HG03457 (cell line): ENCODE measurements around the gene EHD3.

Experiments
- ATAC-seq: cut with Tn5 transposase; IDR thresholded peaks from one replicate; pipeline ENCODE4 v1.9.1; 2021; ENCODE audit warnings: moderate number of reproducible peaks; ENCODE audit not compliant: unreplicated experiment

The EHD3 gene

DNA sequence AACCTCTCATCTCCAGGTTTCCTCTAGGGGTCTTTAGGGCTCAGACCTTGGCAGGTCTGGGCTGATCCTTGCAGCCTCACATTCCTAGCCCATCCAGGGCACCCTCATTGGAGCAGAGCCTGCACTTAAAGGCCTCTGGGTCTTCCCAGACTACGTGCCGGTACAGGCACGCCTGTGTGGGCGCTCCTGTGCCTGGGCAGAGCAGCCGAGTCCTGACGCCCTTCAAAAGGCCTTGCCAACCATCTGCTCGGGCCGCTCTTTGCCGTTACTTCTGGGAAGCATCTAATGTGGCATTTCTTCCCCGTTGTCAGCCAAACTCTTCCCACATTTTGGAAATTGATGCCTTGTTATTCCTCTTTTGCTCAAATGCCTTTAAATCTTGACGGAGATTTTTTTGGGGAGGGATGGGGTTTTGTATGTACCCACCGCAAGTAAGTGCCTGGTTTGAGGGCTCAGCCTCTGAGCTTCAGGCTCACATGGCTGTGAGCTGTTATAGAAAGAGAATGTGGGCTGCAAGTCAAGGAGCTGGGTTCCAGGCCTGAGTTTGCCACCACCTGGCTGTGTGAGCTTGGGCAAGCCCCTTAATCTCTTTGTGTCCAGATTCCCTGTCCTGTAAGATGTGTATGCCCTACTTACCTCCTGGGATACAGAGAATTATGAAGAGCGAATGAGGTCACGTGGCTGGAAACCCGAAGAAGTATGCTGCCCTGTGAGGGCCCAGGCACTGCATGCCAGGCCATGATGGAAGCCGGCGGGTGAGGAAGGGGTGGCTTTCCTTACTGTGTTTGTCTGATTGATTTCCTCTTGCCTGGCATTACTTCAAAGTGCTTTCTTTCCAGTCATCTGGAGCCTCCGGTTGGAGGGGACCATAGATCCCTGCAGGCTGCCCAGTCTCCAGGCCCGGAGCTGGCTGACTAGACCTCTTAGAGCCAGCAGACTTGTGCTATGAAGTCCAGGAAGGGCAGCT lies 20.6 kb downstream of the EHD3 start:
- ATAC-seq = no peak

- peak; percentile 68 for ATAC-seq
Measured at GRCh38 chr2:31255911-31256571, 22.1 kb downstream of the EHD3 start.

GRCh38 chr2:31256611-31257382 lies 22.8 kb downstream of the EHD3 start:
- ATAC-seq = no peak

- ATAC-seq = no peak
Measured at GRCh38 chr2:31258351-31258750, 24.4 kb downstream of the EHD3 start.

DNA sequence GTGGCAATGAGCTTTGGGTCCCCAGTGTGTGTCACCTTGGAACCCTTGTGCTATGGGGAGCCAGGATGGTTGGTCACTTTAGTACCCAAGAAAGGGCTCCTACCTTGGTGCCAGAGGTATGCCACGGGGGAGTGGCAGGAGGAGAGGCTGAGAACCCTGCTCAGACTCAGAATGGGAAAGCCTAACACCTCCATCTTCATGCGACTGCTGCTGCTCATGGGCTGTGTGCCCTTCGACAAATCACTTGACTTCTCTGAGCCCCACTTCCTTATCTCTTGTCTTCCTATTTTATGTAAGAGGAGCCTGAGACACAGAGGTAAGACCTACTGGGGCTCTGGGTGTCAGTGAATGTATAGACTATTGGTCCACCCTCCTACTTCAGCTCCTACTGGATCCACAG lies 25.1 kb downstream of the EHD3 start:
- no peak for ATAC-seq

GRCh38 chr2:31260870-31261269 lies 26.9 kb downstream of the EHD3 start:
- no peak for ATAC-seq

DNA sequence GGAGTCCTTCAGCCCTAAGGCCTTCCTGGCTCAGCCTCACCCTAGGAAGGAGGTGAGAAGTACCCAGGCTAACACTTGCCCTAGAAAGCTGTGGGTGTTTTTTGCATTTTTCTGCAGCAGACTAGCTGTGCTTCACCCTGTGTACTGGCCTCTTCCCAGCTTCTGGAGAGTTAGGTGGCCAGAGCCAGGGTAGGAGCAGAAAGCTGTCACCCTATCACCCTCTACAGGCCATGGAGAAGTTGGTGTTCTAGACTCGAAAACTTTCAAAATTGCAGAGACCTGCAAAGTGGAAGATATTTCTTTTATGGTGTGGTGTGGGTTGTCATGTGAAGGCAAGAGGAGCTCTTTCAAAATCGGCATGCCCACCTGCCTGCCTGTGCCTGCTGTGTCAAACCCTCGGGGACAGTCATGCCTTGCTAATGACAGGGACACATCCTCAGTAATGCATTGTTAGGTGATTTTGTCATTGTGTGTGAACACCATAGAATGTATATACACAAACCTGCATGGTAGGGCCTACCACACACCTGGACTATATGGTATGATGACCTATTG lies 29.8 kb downstream of the EHD3 start:
- ATAC-seq = no peak

GRCh38 chr2:31265234-31265633 lies 31.3 kb downstream of the EHD3 start:
- ATAC-seq = no peak

- no peak for ATAC-seq
Measured at GRCh38 chr2:31266804-31267203, 32.9 kb downstream of the EHD3 start.

GRCh38 chr2:31267437-31268120 lies 33.6 kb downstream of the EHD3 start:
- ATAC-seq = no peak

- no peak for ATAC-seq
Measured at GRCh38 chr2:31268344-31268743, 34.4 kb downstream of the EHD3 start.

DNA sequence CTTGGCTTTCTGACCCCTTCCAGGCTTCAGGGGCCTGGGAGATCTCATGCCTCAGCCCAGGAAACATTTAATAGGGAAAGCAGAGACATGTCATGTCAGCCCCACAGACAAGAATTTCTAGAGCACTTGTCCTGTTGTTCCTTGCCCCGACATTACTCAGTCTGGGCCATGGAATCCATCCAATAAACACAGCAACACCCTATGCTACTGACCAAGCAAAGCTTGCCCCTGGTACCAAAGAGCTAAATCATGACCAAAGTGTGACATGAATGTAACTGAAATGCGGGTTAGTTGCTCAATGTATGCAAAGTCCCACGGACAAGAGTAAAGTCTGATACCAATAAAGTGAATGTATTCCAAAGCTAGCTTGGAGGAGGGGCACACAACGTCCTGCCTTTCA lies 35.1 kb downstream of the EHD3 start:
- ATAC-seq = no peak

- no peak for ATAC-seq
Measured at GRCh38 chr2:31270131-31270530, 36.2 kb downstream of the EHD3 start.

- ATAC-seq = no peak
Measured at GRCh38 chr2:31270822-31271231, 36.9 kb downstream of the EHD3 start.

GRCh38 chr2:31271851-31272267 lies 37.9 kb downstream of the EHD3 start:
- no peak for ATAC-seq

DNA sequence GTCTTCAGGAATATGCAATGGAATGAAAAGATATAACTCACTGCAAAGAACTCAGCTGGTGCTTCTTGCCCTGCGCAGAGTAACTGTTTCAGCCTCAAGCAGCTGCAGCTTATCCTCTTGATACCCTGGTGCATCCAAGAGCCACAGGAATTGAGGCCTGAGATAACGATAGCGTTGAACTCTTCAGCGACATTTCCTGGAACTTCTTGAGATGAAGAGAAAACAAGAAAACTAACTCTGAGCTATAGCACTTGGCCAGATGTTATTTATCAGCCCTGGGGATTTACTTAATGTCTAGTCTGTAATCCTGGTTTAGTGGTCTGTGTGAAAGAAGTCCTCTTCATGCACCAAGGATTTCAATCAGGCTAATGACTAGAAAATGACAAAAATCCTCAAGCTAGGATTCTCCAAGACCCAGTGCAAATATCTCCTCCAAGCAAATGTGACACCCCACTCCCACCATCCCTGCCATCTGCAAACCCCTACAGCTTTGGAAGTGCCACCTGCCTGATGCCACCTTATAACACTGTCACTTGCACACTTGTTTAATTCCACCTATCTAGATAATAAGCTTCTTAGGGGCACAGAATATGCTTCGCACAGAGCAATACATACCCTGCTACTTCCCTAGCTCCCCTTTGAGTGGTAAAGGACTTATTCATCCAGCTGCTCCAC lies 40.6 kb downstream of the EHD3 start:
- ATAC-seq = no peak

- no peak for ATAC-seq
Measured at GRCh38 chr2:31275976-31276375, 42.0 kb downstream of the EHD3 start.

DNA sequence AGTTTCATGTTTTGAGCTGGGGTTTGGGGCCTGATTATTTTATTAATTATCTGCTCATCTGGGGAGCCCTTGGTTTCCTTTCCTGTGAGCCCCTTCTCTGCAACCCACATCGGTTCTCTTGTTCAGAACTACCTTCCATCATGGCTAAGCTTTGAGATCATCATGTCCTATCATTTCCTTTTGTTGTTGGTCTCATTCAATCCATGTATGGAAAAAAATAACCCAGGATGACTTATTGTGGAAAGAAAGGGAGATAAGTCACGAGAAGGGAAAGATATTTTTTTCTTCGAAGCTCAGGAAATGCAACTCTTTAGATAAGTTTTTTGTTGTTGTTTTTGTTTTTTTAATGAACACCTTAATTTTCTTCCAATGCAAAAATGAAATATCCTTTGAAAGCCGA lies 43.7 kb downstream of the EHD3 start:
- ATAC-seq = no peak

DNA sequence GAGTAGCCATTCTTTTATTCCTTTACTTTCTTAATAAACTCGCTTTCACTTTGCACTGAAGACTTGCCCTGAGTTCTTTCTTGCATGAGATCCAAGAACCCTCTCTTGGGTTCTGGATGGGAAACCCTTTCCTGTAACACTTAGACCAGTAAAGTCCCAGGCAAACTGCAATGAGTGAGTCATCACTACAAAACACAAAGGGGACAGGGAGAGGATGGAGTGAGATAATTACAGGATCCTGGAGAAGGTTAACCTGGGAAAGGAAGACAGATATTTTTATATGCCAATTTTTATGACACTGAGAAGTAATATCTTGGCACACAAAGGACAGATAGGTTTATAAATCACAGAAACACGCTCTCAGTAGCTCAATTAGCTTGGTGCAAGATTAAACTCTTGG lies 48.7 kb downstream of the EHD3 start:
- ATAC-seq = no peak
